Measurements from ENCODE around the gene SPATA46. TPM values are rescaled to one million over a fixed set of nuclear protein-coding genes. Genes with fewer than 3 reads are reported as not detected.

SPATA46 gene
- total RNA-seq, 2 donors from 2014 or later, result 0.62 TPM; not detected in 1

GRCh38 chr1:162406811-162407210 lies 30.2 kb upstream of the SPATA46 start:
- Histone ChIP-seq H3K9me3 (no peaks in the 10 kb centered on the region), H3K4me1 (replicated peaks) (no peaks in the 10 kb centered on the region), H3K27me3 (replicated peaks; ENCODE audit: insufficient read depth) (no peaks in the 10 kb centered on the region), H3K36me3 (no peaks in the 10 kb centered on the region), H3K27ac (no peak overlapping the region), H3K4me3 (no peak overlapping the region)
- intact Hi-C loops (cut with DNase I), result no loop called here
- TF ChIP-seq POLR2AphosphoS5 (IDR thresholded peaks at IDR 0.05), result no peak
- WGBS, result 88% methylated on average over 2 of the region's 2 CpGs
- DNase-seq (ENCODE audit: low spot score), result no peak

- no peaks in the 10 kb centered on the region for H3K27me3 ChIP-seq (replicated peaks; ENCODE audit: insufficient read depth)
- no peaks in the 10 kb centered on the region for H3K36me3 ChIP-seq
- no peaks in the 10 kb centered on the region for H3K4me1 ChIP-seq (replicated peaks)
- H3K27ac ChIP-seq, result no peak overlapping the region
- WGBS, result 46% methylated on average over 5 of the region's 5 CpGs
- TF ChIP-seq POLR2A (IDR thresholded peaks at IDR 0.05) (no peak), POLR2AphosphoS5 (IDR thresholded peaks at IDR 0.05) (no peak), CTCF (IDR thresholded peaks at IDR 0.05) (no peak)
- no peak for DNase-seq (ENCODE audit: low spot score)
- no peak overlapping the region for H3K4me3 ChIP-seq
- intact Hi-C loops (cut with DNase I), result no loop called here
- H3K9me3 ChIP-seq, result no peaks in the 10 kb centered on the region
Measured at GRCh38 chr1:162405800-162406199, 29.1 kb upstream of the SPATA46 start.

GRCh38 chr1:162404550-162405160 lies 28.0 kb upstream of the SPATA46 start:
- TF ChIP-seq POLR2A (IDR thresholded peaks at IDR 0.05), result no peak
- no peak for TF ChIP-seq CTCF (IDR thresholded peaks at IDR 0.05)
- TF ChIP-seq POLR2AphosphoS5 (IDR thresholded peaks at IDR 0.05), result no peak
- Histone ChIP-seq H3K9me3 (no peaks in the 10 kb centered on the region), H3K27me3 (replicated peaks; ENCODE audit: insufficient read depth) (no peaks in the 10 kb centered on the region), H3K4me3 (no peak overlapping the region), H3K27ac (no peak overlapping the region), H3K4me1 (replicated peaks) (no peaks in the 10 kb centered on the region), H3K36me3 (no peaks in the 10 kb centered on the region)
- intact Hi-C loops (cut with DNase I), result no loop called here
- WGBS, result 67% methylated on average over 5 of the region's 5 CpGs
- DNase-seq (ENCODE audit: low spot score), result no peak

- 95% methylated on average over 10 of the region's 10 CpGs for WGBS
- intact Hi-C loops (cut with DNase I), result no loop called here
- no peaks in the 10 kb centered on the region for H3K4me1 ChIP-seq (replicated peaks)
- no peak for DNase-seq (ENCODE audit: low spot score)
- H3K4me3 ChIP-seq, result no peak overlapping the region
- no peak for TF ChIP-seq POLR2AphosphoS5 (IDR thresholded peaks at IDR 0.05)
- TF ChIP-seq POLR2A (IDR thresholded peaks at IDR 0.05), result no peak
- no peak for TF ChIP-seq CTCF (IDR thresholded peaks at IDR 0.05)
- H3K36me3 ChIP-seq, result no peaks in the 10 kb centered on the region
- no peaks in the 10 kb centered on the region for H3K27me3 ChIP-seq (replicated peaks; ENCODE audit: insufficient read depth)
- H3K9me3 ChIP-seq, result no peaks in the 10 kb centered on the region
- H3K27ac ChIP-seq, result no peak overlapping the region
Measured at GRCh38 chr1:162400790-162401355, 24.2 kb upstream of the SPATA46 start.

- no peak for TF ChIP-seq POLR2AphosphoS5 (IDR thresholded peaks at IDR 0.05)
- no peak for TF ChIP-seq POLR2A (IDR thresholded peaks at IDR 0.05)
- TF ChIP-seq CTCF (IDR thresholded peaks at IDR 0.05), result no peak
- Histone ChIP-seq H3K9me3 (no peaks in the 10 kb centered on the region), H3K36me3 (no peaks in the 10 kb centered on the region), H3K4me1 (replicated peaks) (no peaks in the 10 kb centered on the region), H3K27ac (no peak overlapping the region), H3K27me3 (replicated peaks; ENCODE audit: insufficient read depth) (no peaks in the 10 kb centered on the region), H3K4me3 (no peak overlapping the region)
- no peak for DNase-seq (ENCODE audit: low spot score)
- intact Hi-C loops (cut with DNase I), result loop anchor here (10.0 kb wide), 2 partner anchors 124 to 184 kb away; no protein-coding TSS in a partner anchor
- WGBS, result 83% methylated on average over 8 of the region's 8 CpGs
Measured at GRCh38 chr1:162398999-162399580, 22.4 kb upstream of the SPATA46 start.

Data from prostate gland (tissue), 2 donors.